IPS-20b (cell line): ENCODE measurements around the gene ITGB1.
"Not testable (repeated sequence)": the region's sequence is repeated elsewhere in the genome, so short reads cannot be mapped to it uniquely, and the experiment has no call there.

Experiments used
- H3K27ac ChIP-seq: one replicate; pipeline ENCODE4 v1.5.1; 2013; ENCODE audit warnings: low read length
- H3K27me3 ChIP-seq: 2 replicates; pipeline ENCODE4 v1.6.1; 2013; ENCODE audit warnings: mild to moderate bottlenecking, low read length, inconsistent platforms; ENCODE audit not compliant: insufficient read depth
- H3K36me3 ChIP-seq: 2 replicates; pipeline ENCODE4 v1.6.1; 2013; ENCODE audit warnings: low read depth, mild to moderate bottlenecking, inconsistent platforms, low read length, moderate library complexity; ENCODE audit not compliant: insufficient read depth
- H3K4me1 ChIP-seq: 2 replicates; pipeline ENCODE4 v1.6.1; 2013; ENCODE audit warnings: mild to moderate bottlenecking, control low read depth, inconsistent platforms, low read length, moderate library complexity; ENCODE audit not compliant: insufficient read depth
- H3K4me3 ChIP-seq: 2 replicates; pipeline ENCODE4 v1.5.1; 2013; ENCODE audit warnings: mild to moderate bottlenecking, low read length, inconsistent platforms
- H3K9ac ChIP-seq: 2 replicates; pipeline ENCODE4 v1.6.1; 2013; ENCODE audit warnings: low read depth, mild to moderate bottlenecking, inconsistent platforms, low read length, moderate library complexity
- H3K9me3 ChIP-seq: 2 replicates; pipeline ENCODE4 v1.6.1; 2013; ENCODE audit warnings: mild to moderate bottlenecking, low read depth, low read length, inconsistent platforms; ENCODE audit not compliant: insufficient read depth

Gene ITGB1

DNA sequence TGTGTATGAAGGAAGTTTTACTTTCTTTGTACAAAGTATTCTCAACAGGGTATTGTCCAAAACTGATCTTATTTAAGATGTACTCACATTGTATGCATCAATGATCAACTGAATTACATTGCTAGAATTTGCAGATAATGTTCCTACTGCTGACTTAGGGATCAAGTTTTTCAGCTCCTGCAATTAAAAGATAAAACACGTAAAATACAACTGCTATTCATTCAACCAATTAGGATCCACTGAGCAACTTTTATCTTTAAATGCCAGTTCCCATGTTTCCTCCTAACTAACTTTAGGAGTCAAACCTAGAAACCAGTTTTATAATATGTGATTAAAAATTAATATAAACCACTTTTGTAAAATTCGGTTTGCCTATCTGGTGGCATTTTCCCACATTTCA, 35.9 kb downstream of the ITGB1 start:
- no peak overlapping the region for H3K27ac ChIP-seq
- H3K27me3 ChIP-seq: no peaks in the 10 kb centered on the region
- H3K9ac ChIP-seq: no peak overlapping the region
- H3K36me3 ChIP-seq: peaks cover 94% of the 10 kb centered on the region
- H3K4me3 ChIP-seq: no peak overlapping the region
- no peaks in the 10 kb centered on the region; the same call in 1 of the 2 replicates for H3K9me3 ChIP-seq
- no peaks in the 10 kb centered on the region for H3K4me1 ChIP-seq

DNA sequence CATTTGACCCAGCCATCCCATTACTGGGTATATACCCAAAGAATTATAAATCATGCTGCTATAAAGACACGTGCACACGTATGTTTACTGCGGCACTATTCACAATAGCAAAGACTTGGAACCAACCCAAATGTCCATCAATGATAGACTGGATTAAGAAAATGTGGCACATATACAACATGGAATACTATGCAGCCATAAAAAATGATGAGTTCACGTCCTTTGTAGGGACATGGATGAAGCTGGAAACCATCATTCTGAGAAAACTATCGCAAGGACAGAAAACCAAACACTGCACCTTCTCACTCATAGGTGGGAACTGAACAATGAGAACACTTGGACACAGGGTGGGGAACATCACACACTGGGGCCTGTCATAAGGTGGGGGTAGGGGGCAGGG, 40.2 kb downstream of the ITGB1 start:
- H3K27me3 ChIP-seq, H3K4me1 ChIP-seq, H3K9ac ChIP-seq, H3K9me3 ChIP-seq, H3K4me3 ChIP-seq, H3K27ac ChIP-seq: not testable (repeated sequence)
- peaks cover 61% of the 10 kb centered on the region for H3K36me3 ChIP-seq

DNA sequence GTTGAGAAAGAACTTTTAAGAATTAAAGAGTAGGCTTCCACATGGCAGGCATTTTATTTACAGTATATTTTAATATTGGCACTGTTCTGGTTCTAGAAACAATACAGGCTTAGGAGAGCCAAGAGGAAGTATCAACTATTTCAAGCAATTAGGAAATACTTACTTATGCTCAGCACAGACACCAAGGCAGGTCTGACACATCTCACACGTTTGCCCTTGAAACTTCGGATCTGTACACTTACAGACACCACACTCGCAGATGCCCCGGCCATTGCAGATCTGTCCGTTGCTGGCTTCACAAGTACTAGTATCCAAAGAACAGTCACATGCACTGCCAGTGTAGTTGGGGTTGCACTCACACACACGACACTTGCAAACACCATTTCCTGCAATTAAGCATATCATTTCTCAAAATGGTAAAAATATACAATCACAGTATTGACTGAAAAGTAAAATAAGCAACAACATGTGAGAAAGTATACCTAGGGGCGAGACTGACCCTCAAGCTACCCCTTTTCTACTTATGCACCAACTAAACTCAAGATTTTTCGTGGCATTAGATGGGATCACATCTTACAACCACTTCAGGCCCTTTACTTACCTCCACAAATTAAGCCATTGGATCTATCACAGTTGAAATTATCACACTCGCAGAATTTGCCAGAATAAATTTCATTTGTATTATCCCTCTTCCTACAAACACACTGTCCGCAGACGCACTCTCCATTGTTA, 46.6 kb downstream of the ITGB1 start:
- Histone ChIP-seq H3K9me3 (no peaks in the 10 kb centered on the region), H3K4me3 (no peak overlapping the region), H3K27ac (no peak overlapping the region), H3K4me1 (no peaks in the 10 kb centered on the region), H3K9ac (no peak overlapping the region), H3K36me3 (peaks cover 72% of the 10 kb centered on the region), H3K27me3 (no peaks in the 10 kb centered on the region)

DNA sequence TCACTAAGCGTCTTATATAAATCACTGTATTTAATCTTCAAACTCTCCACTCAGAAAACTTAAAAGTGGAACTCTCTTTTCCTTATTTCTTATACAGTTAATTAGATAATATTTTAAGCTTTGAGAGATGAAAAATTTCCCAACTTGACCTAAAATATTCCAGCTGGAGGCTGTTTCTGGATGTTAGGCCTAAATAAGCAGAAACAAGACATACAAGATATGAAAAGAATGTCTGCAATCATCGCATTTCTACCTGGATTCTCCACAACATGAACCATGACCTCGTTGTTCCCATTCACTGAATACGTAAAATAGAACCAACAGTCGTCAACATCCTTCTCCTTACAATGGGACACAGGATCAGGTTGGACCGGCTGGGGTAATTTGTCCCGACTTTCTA, 48.1 kb downstream of the ITGB1 start:
- H3K36me3 ChIP-seq: peaks cover 81% of the 10 kb centered on the region
- H3K9me3 ChIP-seq, H3K9ac ChIP-seq, H3K4me3 ChIP-seq, H3K27ac ChIP-seq, H3K27me3 ChIP-seq, H3K4me1 ChIP-seq: not testable (repeated sequence)

DNA sequence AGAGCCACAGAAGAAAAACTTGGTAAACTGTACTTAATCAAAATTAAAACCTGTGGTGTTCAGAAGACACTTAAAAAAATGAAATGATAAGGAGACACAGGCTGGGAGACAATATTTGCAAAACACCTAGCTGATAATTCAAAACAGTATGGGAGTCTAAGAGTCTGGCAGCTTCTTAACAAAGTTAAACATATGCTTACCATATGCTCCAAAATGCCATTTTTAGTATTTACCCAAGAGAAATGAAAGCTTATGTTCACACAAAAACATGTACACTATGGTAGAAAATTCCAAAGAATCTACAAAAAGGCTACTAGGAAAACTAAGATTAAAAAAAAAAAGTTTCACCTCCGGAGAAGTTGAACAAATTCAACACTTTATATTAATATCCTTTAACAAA, 48.6 kb downstream of the ITGB1 start:
- H3K36me3 ChIP-seq: peaks cover 85% of the 10 kb centered on the region
- H3K9me3 ChIP-seq: no peaks in the 10 kb centered on the region
- H3K27me3 ChIP-seq: no peaks in the 10 kb centered on the region
- no peaks in the 10 kb centered on the region for H3K4me1 ChIP-seq
- no peak overlapping the region for H3K4me3 ChIP-seq
- H3K27ac ChIP-seq: no peak overlapping the region
- no peak overlapping the region for H3K9ac ChIP-seq

DNA sequence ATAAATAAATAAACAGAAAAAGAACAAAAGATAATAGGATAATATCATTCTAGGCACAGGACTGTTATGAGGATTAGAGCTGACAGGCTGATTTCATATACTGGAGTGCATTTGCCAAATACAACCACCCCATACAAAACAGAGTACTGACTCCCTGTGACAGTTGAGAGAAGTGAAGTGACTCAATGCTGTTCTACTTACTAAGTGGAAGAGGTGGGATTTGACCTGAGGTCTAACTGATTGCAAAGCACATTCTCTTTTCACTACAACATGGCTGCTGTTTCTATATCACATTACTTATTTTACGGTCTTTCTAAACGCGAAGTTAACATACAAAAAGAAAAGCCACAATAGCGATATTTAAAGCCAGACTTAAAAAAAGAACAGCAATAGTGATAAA, 51.4 kb downstream of the ITGB1 start:
- Histone ChIP-seq H3K4me3 (no peak overlapping the region), H3K4me1 (no peaks in the 10 kb centered on the region), H3K27me3 (no peaks in the 10 kb centered on the region), H3K9ac (no peak overlapping the region), H3K9me3 (no peaks in the 10 kb centered on the region), H3K36me3 (peaks cover 86% of the 10 kb centered on the region), H3K27ac (no peak overlapping the region)

DNA sequence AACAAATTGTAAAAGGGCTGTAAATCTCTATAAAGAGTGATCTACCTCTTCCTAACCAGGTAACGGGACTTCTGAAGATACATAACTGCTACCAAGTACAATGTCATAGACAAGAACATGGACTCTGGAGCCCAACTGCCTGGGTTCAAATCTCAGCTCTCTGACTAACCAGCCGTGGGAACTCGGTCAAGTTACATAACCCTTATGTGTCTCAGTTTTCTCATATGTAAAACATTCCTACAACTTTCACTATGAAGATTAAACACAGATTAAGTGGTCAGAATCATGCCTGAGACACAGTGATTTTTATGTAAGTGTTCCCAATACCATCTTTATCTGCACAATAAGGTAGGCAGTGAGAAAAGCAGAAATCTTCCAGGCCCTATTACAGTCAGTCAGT, 52.6 kb downstream of the ITGB1 start:
- Histone ChIP-seq H3K9ac (no peak overlapping the region), H3K27ac (no peak overlapping the region)

DNA sequence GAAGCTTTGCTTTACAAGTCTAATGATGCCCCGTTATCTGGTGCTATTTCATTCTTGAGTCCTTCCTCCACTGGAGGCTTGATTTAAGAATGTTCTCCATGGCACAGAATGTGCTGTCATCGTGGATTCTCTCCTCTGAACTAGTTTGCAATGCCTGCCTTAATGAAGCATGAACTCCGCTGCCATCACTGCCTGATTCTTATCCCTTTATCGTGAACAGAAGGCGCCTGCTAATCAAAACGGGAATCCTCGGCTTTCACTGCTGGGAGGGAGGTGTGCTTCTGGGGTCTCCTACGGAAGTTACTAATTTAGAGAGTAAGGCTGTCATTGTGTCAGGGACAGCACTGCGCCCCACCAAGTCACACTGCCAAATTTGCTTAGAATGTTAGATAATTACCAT, 56.2 kb downstream of the ITGB1 start:
- H3K9ac ChIP-seq: no peak overlapping the region
- H3K9me3 ChIP-seq: no peaks in the 10 kb centered on the region
- no peaks in the 10 kb centered on the region for H3K27me3 ChIP-seq
- no peak overlapping the region for H3K27ac ChIP-seq
- no peaks in the 10 kb centered on the region for H3K4me1 ChIP-seq
- peaks cover 66% of the 10 kb centered on the region for H3K36me3 ChIP-seq
- H3K4me3 ChIP-seq: no peak overlapping the region

More for the DNA sequence above, 52.6 kb downstream of the ITGB1 start:
- H3K36me3 ChIP-seq: peaks cover 76% of the 10 kb centered on the region
- H3K27me3 ChIP-seq: no peaks in the 10 kb centered on the region
- H3K4me3 ChIP-seq: no peak overlapping the region
- no peaks in the 10 kb centered on the region for H3K9me3 ChIP-seq
- H3K4me1 ChIP-seq: no peaks in the 10 kb centered on the region

DNA sequence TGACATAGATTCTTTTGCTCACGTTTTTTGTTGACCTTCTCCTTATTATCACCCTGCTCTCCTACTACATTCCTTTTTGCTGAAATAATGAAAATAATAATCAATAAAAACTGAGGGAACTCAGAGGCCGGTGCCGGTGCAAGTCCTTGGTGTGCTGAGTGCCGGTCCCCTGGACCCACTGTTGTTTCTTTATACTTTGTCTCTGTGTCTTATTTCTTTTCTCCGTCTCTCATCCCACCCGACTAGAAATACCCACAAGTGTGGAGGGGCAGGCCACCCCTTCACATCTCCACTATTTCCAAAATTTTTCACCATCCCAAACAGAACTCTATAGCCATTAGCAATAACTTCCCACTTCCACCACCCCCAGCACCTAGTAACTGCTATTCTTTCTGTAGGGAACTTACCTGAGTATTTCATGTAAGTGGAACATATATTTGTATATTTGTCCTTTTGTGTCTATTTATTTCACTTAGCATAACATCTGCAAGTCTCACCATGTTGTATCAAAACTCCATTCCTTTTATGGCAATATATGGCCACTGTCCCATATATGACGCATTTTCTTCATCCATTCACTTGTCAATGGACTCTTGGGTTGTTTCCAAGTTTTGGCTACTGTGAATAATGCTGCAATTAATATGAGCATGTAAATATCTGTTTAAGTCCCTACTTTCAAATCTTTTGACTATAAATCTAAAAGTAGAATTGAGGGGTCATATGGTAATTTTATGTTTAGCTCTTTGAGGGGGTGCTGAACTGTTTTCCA, 62.6 kb downstream of the ITGB1 start:
- not testable (repeated sequence) for H3K27ac ChIP-seq, H3K27me3 ChIP-seq, H3K4me1 ChIP-seq, H3K9me3 ChIP-seq, H3K4me3 ChIP-seq, H3K9ac ChIP-seq
- H3K36me3 ChIP-seq: peaks cover 33% of the 10 kb centered on the region

DNA sequence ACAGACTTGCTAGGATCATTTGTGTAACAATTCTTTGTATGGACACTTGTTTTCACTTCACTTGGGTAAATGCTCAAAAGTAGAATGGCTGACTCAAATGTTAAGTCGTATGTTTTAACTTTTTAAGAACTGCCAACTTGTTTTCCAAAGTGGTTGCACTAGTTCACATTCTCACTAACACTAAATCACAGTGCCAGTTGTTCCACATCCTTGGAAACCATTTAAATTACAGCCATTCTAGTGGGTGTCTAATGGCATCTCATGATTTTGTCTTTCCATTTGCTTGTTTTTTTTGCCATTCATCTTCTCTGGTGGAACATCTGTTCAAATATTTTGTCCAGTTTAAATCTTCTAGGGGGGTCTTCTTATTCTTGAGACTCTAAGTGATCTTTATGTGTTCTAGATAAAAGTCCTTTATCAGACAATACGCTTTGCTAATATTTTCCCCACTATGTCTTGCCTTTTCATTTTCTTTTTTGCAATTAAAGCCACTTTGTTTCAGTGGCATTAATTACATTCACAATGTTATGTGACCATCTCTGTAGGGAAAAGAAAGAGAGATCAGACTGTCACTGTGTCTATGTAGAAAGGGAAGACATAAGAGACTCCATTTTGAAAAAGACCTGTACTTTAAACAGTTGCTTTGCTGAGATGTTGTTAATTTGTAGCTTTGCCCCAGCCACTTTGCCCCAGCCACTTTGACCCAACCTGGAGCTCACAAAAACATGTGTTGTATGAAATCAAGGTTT, 63.9 kb downstream of the ITGB1 start:
- Histone ChIP-seq H3K36me3 (peaks cover 25% of the 10 kb centered on the region), H3K4me3 (no peak overlapping the region), H3K27me3 (no peaks in the 10 kb centered on the region), H3K27ac (no peak overlapping the region), H3K4me1 (peaks cover 4% of the 10 kb centered on the region), H3K9me3 (no peaks in the 10 kb centered on the region), H3K9ac (no peak overlapping the region)

DNA sequence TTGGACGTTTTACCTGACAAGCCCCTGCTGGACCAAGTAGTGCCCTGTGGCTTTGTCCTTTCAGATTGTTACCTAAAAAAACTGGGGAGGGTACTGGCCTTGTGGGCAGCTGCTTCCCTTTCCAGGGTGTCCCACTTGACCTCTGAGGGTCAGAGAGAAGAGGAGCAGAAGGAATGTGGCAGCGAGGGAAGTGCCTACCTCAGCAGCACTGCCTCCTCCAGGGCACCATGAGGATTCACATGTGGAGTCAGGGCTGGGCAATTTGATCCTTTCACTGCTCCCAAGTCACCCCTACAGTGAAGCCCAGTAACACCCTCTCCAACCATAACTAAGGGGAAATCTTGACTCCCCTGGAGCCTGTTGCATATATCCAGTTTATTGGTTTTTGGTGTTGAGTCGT, 64.6 kb downstream of the ITGB1 start:
- Histone ChIP-seq H3K4me1 (peaks cover 4% of the 10 kb centered on the region), H3K4me3 (no peak overlapping the region), H3K27me3 (no peaks in the 10 kb centered on the region), H3K27ac (no peak overlapping the region), H3K9me3 (no peaks in the 10 kb centered on the region), H3K36me3 (peaks cover 21% of the 10 kb centered on the region), H3K9ac (no peak overlapping the region)

DNA sequence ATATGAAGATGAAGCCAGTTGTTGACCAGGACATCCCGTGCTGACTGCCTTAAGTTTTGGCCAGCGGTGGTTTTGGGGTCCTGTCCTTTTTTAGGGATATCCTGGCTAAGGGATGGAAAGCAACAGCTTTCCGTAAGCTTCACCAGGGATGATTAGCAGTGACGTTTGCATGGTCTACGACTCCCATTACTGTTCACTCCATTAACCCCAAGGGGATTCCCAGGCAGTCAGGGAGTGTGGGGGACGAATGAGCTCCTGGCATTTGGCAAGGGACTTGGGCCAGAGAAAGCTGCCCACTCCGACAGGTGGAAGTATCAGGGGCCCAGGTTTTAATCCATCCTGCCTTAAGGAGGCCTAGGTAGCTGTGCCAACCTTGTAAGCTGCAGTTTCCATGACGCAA, 66.8 kb downstream of the ITGB1 start:
- no peaks in the 10 kb centered on the region for H3K27me3 ChIP-seq
- no peak overlapping the region for H3K4me3 ChIP-seq
- no peaks in the 10 kb centered on the region for H3K9me3 ChIP-seq
- no peak overlapping the region for H3K9ac ChIP-seq
- H3K27ac ChIP-seq: no peak overlapping the region
- H3K36me3 ChIP-seq: peaks cover 2% of the 10 kb centered on the region
- peaks cover 4% of the 10 kb centered on the region for H3K4me1 ChIP-seq
